Esophagus (tissue), 2 donors: ENCODE measurements around the gene ITPR1. TPM values are rescaled to one million over a fixed set of nuclear protein-coding genes. Genes with fewer than 3 reads are reported as not detected.
"Not testable (repeated sequence)": the region's sequence is repeated elsewhere in the genome, so short reads cannot be mapped to it uniquely, and the experiment has no call there.

Source experiments
- H3K27ac ChIP-seq, 2 donors: one replicate each; pipeline ENCODE4 v1.5.1; 2013; ENCODE audit warnings: low read depth in 2 of 2, mild to moderate bottlenecking in 2 of 2, inconsistent platforms in 1 of 2, low read length in 1 of 2, moderate library complexity in 1 of 2
- H3K27me3 ChIP-seq, 2 donors: one replicate each; pipeline ENCODE4 v1.6.1; 2013; ENCODE audit warnings: low read length in 2 of 2, control low read depth in 1 of 2, mild to moderate bottlenecking in 1 of 2; ENCODE audit not compliant: insufficient read depth in 2 of 2, control insufficient read depth in 1 of 2
- H3K36me3 ChIP-seq, 2 donors: one replicate each; pipeline ENCODE4 v1.6.1; 2013; ENCODE audit warnings: low read length in 1 of 2; ENCODE audit not compliant: control insufficient read depth in 2 of 2, insufficient read depth in 2 of 2
- H3K4me1 ChIP-seq, 2 donors: one replicate each; pipeline ENCODE4 v1.6.1; 2013; ENCODE audit warnings: low read length in 1 of 2; ENCODE audit not compliant: control insufficient read depth in 2 of 2, insufficient read depth in 2 of 2
- H3K4me3 ChIP-seq, 2 donors: one replicate each; pipeline ENCODE4 v1.5.1; 2013; ENCODE audit warnings: low read length in 2 of 2, mild to moderate bottlenecking in 2 of 2, low read depth in 1 of 2, moderate library complexity in 1 of 2
- H3K9me3 ChIP-seq, 2 donors: one replicate each; pipeline ENCODE4 v1.6.1; 2013; ENCODE audit warnings: mild to moderate bottlenecking in 2 of 2, low read depth in 1 of 2, low read length in 1 of 2, moderate library complexity in 1 of 2; ENCODE audit not compliant: control insufficient read depth in 2 of 2, insufficient read depth in 1 of 2
- WGBS, 2 donors: extraction: QIAGEN DNeasy Blood & Tissue Kit; methylation state at CpG; one replicate each; pipeline ENCODE4 v1.1.7; 2013; 5-methylcytosine and 5-hydroxymethylcytosine counted together
- polyA plus RNA-seq, 2 donors: library from polyadenylated mRNA; stranded (reverse); fragments of 200-250 nt; gene quantifications; one replicate each; pipeline ENCODE4 v1.2.3, GENCODE V29; 2013
- donor health status: healthy with polysubstance abuse.
- donor health status: Bipolar disorder and iron deficiency.

The ITPR1 gene
- polyA plus RNA-seq, 2 donors, result 7.5 to 16.3 TPM

DNA sequence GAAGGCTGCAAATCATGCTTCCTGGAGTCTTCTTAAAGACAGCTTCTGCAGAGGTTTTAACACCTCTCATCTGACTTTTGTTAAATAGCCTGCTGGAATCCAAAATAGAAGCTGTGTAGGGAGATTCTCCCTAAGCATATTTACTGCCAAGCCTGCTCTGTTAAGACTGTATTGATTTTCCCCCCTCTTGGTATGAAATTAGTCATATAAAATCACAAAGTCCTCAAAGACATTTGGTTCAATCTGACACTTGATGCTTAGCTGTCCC is 94.6 kb downstream of the ITPR1 start:
- Histone ChIP-seq H3K27me3 (no peaks in the 10 kb centered on the region), H3K36me3 (no peaks in the 10 kb centered on the region), H3K27ac (no peak overlapping the region), H3K4me3 (no peak overlapping the region), H3K9me3 (no peaks in the 10 kb centered on the region), H3K4me1 (peaks cover 0 to 2% of the 10 kb centered on the region in 2 donors)

GRCh38 chr3:4588466-4588865 is 95.3 kb downstream of the ITPR1 start:
- peaks cover 0 to 2% of the 10 kb centered on the region in 2 donors for H3K4me1 ChIP-seq
- no peak overlapping the region for H3K4me3 ChIP-seq
- H3K36me3 ChIP-seq, result no peaks in the 10 kb centered on the region
- no peaks in the 10 kb centered on the region for H3K27me3 ChIP-seq
- 56 to 57% methylated on average over 4 of the region's 4 CpGs for whole genome bisulfite sequencing, 2 donors
- no peak overlapping the region for H3K27ac ChIP-seq
- no peaks in the 10 kb centered on the region for H3K9me3 ChIP-seq

DNA sequence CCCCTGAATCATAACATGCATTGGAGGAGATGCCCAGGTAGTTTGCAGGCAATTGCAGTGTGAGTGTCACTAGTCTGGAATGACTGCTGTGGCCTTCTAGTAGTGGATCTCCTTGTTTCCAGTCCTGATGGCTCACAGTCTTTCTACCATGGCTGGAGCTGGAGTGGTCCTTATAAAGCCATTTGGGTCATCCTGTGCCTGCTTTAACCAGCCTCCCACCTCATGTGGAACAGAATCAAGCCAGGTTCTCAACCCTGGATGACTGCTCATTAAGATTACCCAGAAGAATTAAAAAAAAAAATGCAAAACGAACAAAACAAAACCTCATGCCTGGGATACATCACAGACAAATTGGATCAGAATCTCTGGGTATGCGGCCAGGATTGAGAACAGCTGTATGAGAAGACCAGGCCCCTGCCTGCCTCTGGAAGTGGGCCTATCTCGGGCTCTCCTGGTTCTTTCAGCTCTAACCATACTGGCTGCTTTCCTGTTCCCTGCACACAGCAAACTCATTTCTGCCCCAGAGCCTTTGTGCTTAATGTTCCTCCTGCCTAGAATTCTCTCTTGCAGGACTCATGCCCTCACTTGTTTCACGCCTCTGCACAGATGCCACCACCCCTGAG is 96.4 kb downstream of the ITPR1 start:
- 67% methylated on average over 4 of the region's 4 CpGs for WGBS, 2 donors
- H3K27me3 ChIP-seq, result no peaks in the 10 kb centered on the region
- peaks cover 0 to 2% of the 10 kb centered on the region in 2 donors for H3K4me1 ChIP-seq
- no peak overlapping the region for H3K27ac ChIP-seq
- H3K36me3 ChIP-seq, result no peaks in the 10 kb centered on the region
- H3K4me3 ChIP-seq, result no peak overlapping the region
- no peaks in the 10 kb centered on the region for H3K9me3 ChIP-seq

DNA sequence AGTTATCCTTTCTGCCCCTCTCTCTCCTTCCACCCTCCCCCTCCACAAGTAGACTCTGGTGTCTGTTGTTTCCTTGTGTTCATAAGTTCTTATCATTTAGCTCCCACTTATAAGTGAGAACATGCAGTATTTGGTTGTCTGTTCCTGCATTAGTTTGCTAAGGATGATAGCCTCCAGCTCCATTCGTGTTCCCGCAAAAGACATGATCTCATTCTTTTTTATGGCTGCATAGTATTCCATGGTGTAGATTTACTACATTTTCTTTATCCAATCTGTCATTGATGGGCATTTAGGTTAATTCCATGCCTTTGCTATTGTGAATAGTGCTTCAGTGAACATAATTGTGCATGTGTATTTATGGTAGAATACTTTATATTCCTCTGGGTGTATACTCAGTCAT is 97.7 kb downstream of the ITPR1 start:
- 98% methylated on average over 2 of the region's 2 CpGs for WGBS, 2 donors

DNA sequence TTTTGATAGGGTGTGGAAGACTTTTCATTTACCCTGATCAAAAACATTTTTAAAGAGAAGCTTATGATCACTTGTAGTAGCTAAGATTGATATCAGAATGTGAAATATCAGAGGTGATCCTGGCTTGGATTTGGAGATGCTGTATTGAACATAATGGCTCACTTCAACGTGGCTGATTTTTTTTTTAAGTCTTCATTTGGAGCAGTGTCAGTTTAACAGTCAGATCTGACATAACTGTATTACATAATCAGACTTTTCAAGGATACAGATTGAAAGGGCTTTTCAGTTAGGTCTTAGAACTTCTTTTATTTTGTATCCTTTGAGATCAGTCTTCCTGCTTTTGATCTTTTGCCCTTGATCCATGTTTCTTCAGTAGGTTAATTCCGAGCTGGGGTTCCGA is 98.5 kb downstream of the ITPR1 start:
- no peak overlapping the region for H3K27ac ChIP-seq
- H3K4me1 ChIP-seq, result peaks cover 0 to 2% of the 10 kb centered on the region in 2 donors
- no peaks in the 10 kb centered on the region for H3K9me3 ChIP-seq
- H3K36me3 ChIP-seq, result no peaks in the 10 kb centered on the region
- no peaks in the 10 kb centered on the region for H3K27me3 ChIP-seq
- H3K4me3 ChIP-seq, result no peak overlapping the region
- WGBS, 2 donors, result 64 to 69% methylated on average over 3 of the region's 3 CpGs

More for the DNA sequence above, 97.7 kb downstream of the ITPR1 start:
- not testable (repeated sequence) for H3K9me3 ChIP-seq, H3K27ac ChIP-seq, H3K4me3 ChIP-seq, H3K27me3 ChIP-seq, H3K4me1 ChIP-seq, H3K36me3 ChIP-seq

DNA sequence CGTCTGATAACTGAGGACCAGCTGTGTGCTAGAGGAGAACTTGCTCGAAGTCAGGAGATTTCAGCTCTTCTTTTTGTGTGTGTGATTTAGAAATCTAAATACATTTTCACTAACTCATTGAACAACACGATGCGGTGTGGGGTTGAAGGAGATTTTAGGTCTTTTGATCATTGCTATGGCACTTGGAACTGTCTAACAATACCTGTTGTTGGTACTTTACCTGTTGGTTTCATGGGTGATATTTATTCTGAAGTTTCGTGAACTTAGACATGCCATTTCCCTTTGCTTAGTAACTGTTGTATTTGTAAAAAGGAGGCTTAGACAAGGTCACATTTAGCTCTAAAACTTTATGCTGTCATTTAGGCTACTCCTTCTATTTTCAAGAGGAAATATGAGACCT is 99.9 kb downstream of the ITPR1 start:
- Histone ChIP-seq H3K36me3 (no peaks in the 10 kb centered on the region), H3K9me3 (no peaks in the 10 kb centered on the region), H3K27me3 (no peaks in the 10 kb centered on the region), H3K4me3 (no peak overlapping the region), H3K4me1 (peaks cover 0 to 2% of the 10 kb centered on the region in 2 donors), H3K27ac (no peak overlapping the region)
- 95 to 99% methylated on average over 5 of the region's 5 CpGs for WGBS, 2 donors

- H3K9me3 ChIP-seq, result no peaks in the 10 kb centered on the region
- H3K4me1 ChIP-seq, result no peaks in the 10 kb centered on the region
- no peak overlapping the region for H3K4me3 ChIP-seq
- WGBS, 2 donors, result 79 to 88% methylated on average over 6 of the region's 6 CpGs
- H3K27ac ChIP-seq, result no peak overlapping the region
- no peaks in the 10 kb centered on the region for H3K36me3 ChIP-seq
- H3K27me3 ChIP-seq, result no peaks in the 10 kb centered on the region
Observed at GRCh38 chr3:4595710-4596113, 102.6 kb downstream of the ITPR1 start.

- WGBS, 2 donors, result 55 to 62% methylated on average over 3 of the region's 3 CpGs
- no peaks in the 10 kb centered on the region for H3K4me1 ChIP-seq
- no peaks in the 10 kb centered on the region for H3K27me3 ChIP-seq
- no peak overlapping the region for H3K27ac ChIP-seq
- H3K4me3 ChIP-seq, result no peak overlapping the region
- H3K9me3 ChIP-seq, result no peaks in the 10 kb centered on the region
- H3K36me3 ChIP-seq, result no peaks in the 10 kb centered on the region
Observed at GRCh38 chr3:4596612-4597011, 103.5 kb downstream of the ITPR1 start.

DNA sequence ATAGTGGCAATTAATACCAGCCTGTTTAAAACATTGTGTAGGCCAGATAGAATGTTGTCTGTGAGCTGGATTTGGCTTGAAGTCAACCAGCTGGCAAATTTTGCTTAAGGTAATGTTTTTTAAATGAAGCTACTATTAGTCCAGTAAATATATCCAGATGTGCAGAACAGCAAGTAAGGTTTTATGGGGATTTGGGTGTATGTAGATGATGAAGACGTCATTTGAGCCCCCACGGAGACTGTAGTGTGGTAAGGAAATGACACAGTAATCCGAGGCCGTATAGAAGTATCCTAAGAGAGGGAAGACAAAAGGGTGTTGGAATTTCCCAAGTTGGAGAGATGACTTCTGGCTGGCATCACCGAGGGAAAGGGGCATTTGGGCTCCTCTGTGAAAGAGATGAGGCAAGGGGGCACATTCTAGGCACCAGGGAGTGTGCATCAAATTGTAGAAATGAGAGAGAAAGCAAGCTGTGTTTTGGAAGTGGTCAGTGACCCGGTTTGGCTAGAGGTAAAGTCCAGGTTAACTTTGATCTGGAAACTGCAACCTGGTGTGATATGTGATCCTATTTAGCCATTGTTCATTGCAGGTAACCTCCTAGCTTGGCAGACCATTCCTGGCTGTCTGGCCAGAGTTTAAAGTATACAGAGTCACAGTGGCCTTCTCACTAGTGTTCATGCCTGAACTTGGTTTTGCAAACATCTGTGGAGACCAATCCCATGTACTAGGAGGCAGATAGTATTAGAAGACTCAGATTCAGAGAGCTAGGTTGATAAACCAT is 104.2 kb downstream of the ITPR1 start:
- no peaks in the 10 kb centered on the region for H3K36me3 ChIP-seq

GRCh38 chr3:4598232-4598631 is 105.1 kb downstream of the ITPR1 start:
- H3K9me3 ChIP-seq, H3K27ac ChIP-seq, H3K36me3 ChIP-seq, H3K27me3 ChIP-seq, H3K4me3 ChIP-seq, H3K4me1 ChIP-seq: not testable (repeated sequence)
- 94 to 96% methylated on average over 5 of the region's 5 CpGs for WGBS, 2 donors

More for the DNA sequence above, 104.2 kb downstream of the ITPR1 start:
- no peaks in the 10 kb centered on the region for H3K4me1 ChIP-seq
- WGBS, 2 donors, result 55 to 59% methylated on average over 6 of the region's 6 CpGs
- no peaks in the 10 kb centered on the region for H3K27me3 ChIP-seq
- no peak overlapping the region for H3K27ac ChIP-seq
- H3K9me3 ChIP-seq, result no peaks in the 10 kb centered on the region
- H3K4me3 ChIP-seq, result no peak overlapping the region
